Panc1 (cell line): ENCODE results near the gene C1GALT1C1.

Source experiments
- CTCF ChIP-seq: fragments of 450-650 bp; IDR thresholded peaks from 2 replicates; pipeline ENCODE4 v1.5.1; 2017; ENCODE audit warnings: mild to moderate bottlenecking
- POLR2AphosphoS5 ChIP-seq: IDR thresholded peaks from 2 replicates; pipeline ENCODE4 v1.6.1; 2012; ENCODE audit warnings: mild to moderate bottlenecking, low read depth, low read length, moderate library complexity
- REST ChIP-seq, 2 experiments: IDR thresholded peaks; 2 replicates each; pipeline ENCODE4 v1.6.1; 2011 to 2012; ENCODE audit warnings: low read depth in 2 of 2, control low read depth in 1 of 2, low read length in 1 of 2, mild to moderate bottlenecking in 1 of 2, moderate library complexity in 1 of 2; ENCODE audit not compliant: insufficient read depth in 1 of 2
- SIN3A ChIP-seq: IDR thresholded peaks from 2 replicates; pipeline ENCODE4 v1.6.1; 2012; ENCODE audit warnings: low read depth, mild to moderate bottlenecking, low read length, moderate library complexity, borderline replicate concordance; ENCODE audit not compliant: insufficient read depth
- TCF7L2 ChIP-seq: IDR thresholded peaks from 2 replicates; pipeline ENCODE4 v1.6.1; 2011; ENCODE audit warnings: mild to moderate bottlenecking, low read depth, low read length, inconsistent platforms

GRCh38 chrX:120668357-120668756, 38.5 kb upstream of the C1GALT1C1 start:
- no peak for TF ChIP-seq CTCF
- TF ChIP-seq POLR2AphosphoS5: no peak
- no peak for TF ChIP-seq SIN3A
- no peak for TF ChIP-seq REST (IDR thresholded peaks at IDR 0.05; ENCODE audit: insufficient read depth in 1 of 2, low read depth in 2 of 2, low read length in 1 of 2)
- TF ChIP-seq TCF7L2: no peak
